Panc1 (cell line): ENCODE data around the gene CYGB.

Experiments
- CTCF ChIP-seq: fragments of 450-650 bp; IDR thresholded peaks from 2 replicates; pipeline ENCODE4 v1.5.1; 2017; ENCODE audit warnings: mild to moderate bottlenecking
- POLR2AphosphoS5 ChIP-seq: IDR thresholded peaks from 2 replicates; pipeline ENCODE4 v1.6.1; 2012; ENCODE audit warnings: mild to moderate bottlenecking, low read depth, low read length, moderate library complexity

GRCh38 chr17:76545918-76546555, 8.5 kb upstream of the CYGB start:
- TF ChIP-seq CTCF (no peak), POLR2AphosphoS5 (no peak)
